Stimulated activated CD8-positive, alpha-beta memory T cell treated with anti-CD3 and anti-CD28 coated beads, Interleukin-12 subunit alpha, Interleukin-12 subunit beta, amount 100 ng/mL, for 24 hours (primary cell): ENCODE data around the gene ADCYAP1R1.

Experiments
- DNase-seq: peaks from one replicate; pipeline ENCODE4 v3.0.0-alpha.2; 2020; ENCODE audit errors: extremely low read depth

The ADCYAP1R1 gene

GRCh38 chr7:31043051-31043471, 9.0 kb upstream of the ADCYAP1R1 start:
- no peak for DNase-seq

- no peak for DNase-seq
Observed at GRCh38 chr7:31044529-31044928, 7.6 kb upstream of the ADCYAP1R1 start.

GRCh38 chr7:31046723-31047122, 5.4 kb upstream of the ADCYAP1R1 start:
- DNase-seq = no peak

GRCh38 chr7:31047313-31048146, 4.6 kb upstream of the ADCYAP1R1 start:
- no peak for DNase-seq

GRCh38 chr7:31049005-31049765, 2.9 kb upstream of the ADCYAP1R1 start:
- no peak for DNase-seq

- no peak for DNase-seq
Observed at GRCh38 chr7:31052487-31052840, 356 bp downstream of the ADCYAP1R1 start.

- no peak for DNase-seq
Observed at GRCh38 chr7:31052841-31053601, 913 bp downstream of the ADCYAP1R1 start.

GRCh38 chr7:31053986-31054385, 1.9 kb downstream of the ADCYAP1R1 start:
- DNase-seq = no peak

- DNase-seq = no peak
Observed at GRCh38 chr7:31054608-31055278, 2.6 kb downstream of the ADCYAP1R1 start.

- DNase-seq = no peak
Observed at GRCh38 chr7:31055471-31055870, 3.4 kb downstream of the ADCYAP1R1 start.

- no peak for DNase-seq
Observed at GRCh38 chr7:31056775-31057346, 4.8 kb downstream of the ADCYAP1R1 start.

GRCh38 chr7:31058122-31058521, 6.0 kb downstream of the ADCYAP1R1 start:
- DNase-seq = no peak

GRCh38 chr7:31058688-31059087, 6.6 kb downstream of the ADCYAP1R1 start:
- DNase-seq = no peak

GRCh38 chr7:31059551-31059950, 7.4 kb downstream of the ADCYAP1R1 start:
- no peak for DNase-seq

GRCh38 chr7:31061185-31061584, 9.1 kb downstream of the ADCYAP1R1 start:
- DNase-seq = no peak

- DNase-seq = no peak
Observed at GRCh38 chr7:31062746-31063435, 10.8 kb downstream of the ADCYAP1R1 start.

GRCh38 chr7:31065021-31065593, 13.0 kb downstream of the ADCYAP1R1 start:
- DNase-seq = no peak

GRCh38 chr7:31065840-31066239, 13.7 kb downstream of the ADCYAP1R1 start:
- no peak for DNase-seq

- DNase-seq = no peak
Observed at GRCh38 chr7:31066516-31067130, 14.5 kb downstream of the ADCYAP1R1 start.

GRCh38 chr7:31067491-31067890, 15.4 kb downstream of the ADCYAP1R1 start:
- no peak for DNase-seq
